Natural killer cell (primary cell): ENCODE data around the gene FMN1. TPM values are rescaled to one million over a fixed set of nuclear protein-coding genes. Genes with fewer than 3 reads are reported as not detected.
A peak's percentile ranks its signal among the peaks of the same experiment; 100 is the strongest.

Source experiments
- ATAC-seq, 3 donors: fragments of 150-1000 bp in 2 of 3; fragments of 200-7000 bp in 1 of 3; cut with Tn5 transposase; 1 replicate in 1 of 3; 2 replicates in 2 of 3; pipeline ENCODE4 v1.10.0; 2021; ENCODE audit warnings: mild to moderate bottlenecking in 2 of 3, moderate library complexity in 2 of 3
- DNase-seq, 2 donors: peaks; one replicate each; pipeline versions ENCODE4 v3.0.0 to v3.0.0-alpha.2; 2013 to 2021; ENCODE audit warnings: mixed read lengths in 1 of 2
- H3K27ac ChIP-seq: one replicate; pipeline ENCODE4 v1.5.1; 2013; ENCODE audit warnings: mild to moderate bottlenecking, low read length
- H3K27me3 ChIP-seq: one replicate; pipeline ENCODE4 v1.6.1; 2013; ENCODE audit warnings: low read length; ENCODE audit not compliant: control insufficient read depth, insufficient read depth
- H3K36me3 ChIP-seq: one replicate; pipeline ENCODE4 v1.6.1; 2013; ENCODE audit warnings: low read length; ENCODE audit not compliant: control insufficient read depth, insufficient read depth
- H3K4me1 ChIP-seq: one replicate; pipeline ENCODE4 v1.6.1; 2013; ENCODE audit warnings: low read length; ENCODE audit not compliant: control insufficient read depth, insufficient read depth
- H3K4me3 ChIP-seq: one replicate; pipeline ENCODE4 v1.5.1; 2013; ENCODE audit warnings: low read length
- H3K9me3 ChIP-seq: one replicate; pipeline ENCODE4 v1.6.1; 2013; ENCODE audit warnings: low read length; ENCODE audit not compliant: control insufficient read depth, insufficient read depth
- H3K27ac Mint-ChIP-seq, 2 donors: one replicate each; pipeline ENCODE4 v1.8.0; 2022; ENCODE audit warnings: mild to moderate bottlenecking in 2 of 2, mixed read lengths in 2 of 2, moderate library complexity in 1 of 2
- H3K27me3 Mint-ChIP-seq, 2 donors: one replicate each; pipeline ENCODE4 v1.8.0; 2022; ENCODE audit warnings: low read depth in 2 of 2, mixed read lengths in 2 of 2
- H3K36me3 Mint-ChIP-seq: one replicate; pipeline ENCODE4 v1.8.0; 2022; ENCODE audit warnings: mixed read lengths
- H3K4me1 Mint-ChIP-seq, 2 donors: one replicate each; pipeline ENCODE4 v1.8.0; 2022; ENCODE audit warnings: mixed read lengths in 2 of 2
- H3K4me3 Mint-ChIP-seq: one replicate; pipeline ENCODE4 v1.8.0; 2022; ENCODE audit warnings: mild to moderate bottlenecking, moderate library complexity, mixed read lengths
- H3K9me3 Mint-ChIP-seq, 2 donors: one replicate each; pipeline ENCODE4 v1.8.0; 2022; ENCODE audit warnings: mixed read lengths in 2 of 2
- CTCF ChIP-seq: fragments of 200-600 bp; IDR thresholded peaks from one replicate; pipeline ENCODE4 v1.8.0; 2022; ENCODE audit warnings: antibody characterized with exemption
- WGBS: methylation state at CpG from one replicate; pipeline ENCODE4 v1.1.7; 2013; ENCODE audit warnings: missing lambda C conversion rate; ENCODE audit not compliant: insufficient coverage; 5-methylcytosine and 5-hydroxymethylcytosine counted together
- intact Hi-C: fragments of 100-400 bp; cut with micrococcal nuclease; formaldehyde crosslinking; loops from one replicate; pipeline ENCODE4 v1.14.2; 2022
- total RNA-seq, 4 donors: library from RNA; stranded (reverse); fragments of 120-200 nt in 1 of 4; gene quantifications; one replicate each; pipeline versions ENCODE4 v1.2.3 to v1.2.4, GENCODE V29; 2013 to 2022

The FMN1 gene
- total RNA-seq, 3 donors from 2014 or later (not counting 1 experiment from before 2014, with no cell fraction given): 2.0 to 19.2 (median 2.2) TPM

- Histone ChIP-seq H3K4me1 (no peaks in the 10 kb centered on the region), H3K4me3 (no peak overlapping the region), H3K9me3 (peaks cover 7% of the 10 kb centered on the region), H3K27me3 (no peaks in the 10 kb centered on the region), H3K36me3 (no peaks in the 10 kb centered on the region), H3K27ac (no peak overlapping the region)
- no CpG with 5 or more reads among the region's 2 CpGs for WGBS
- Mint-ChIP-seq H3K27me3 (peaks cover 10 to 28% of the 10 kb centered on the region in 2 donors), H3K4me1 (no peaks in the 10 kb centered on the region), H3K4me3 (no peak overlapping the region), H3K27ac (no peak overlapping the region), H3K9me3 (no peaks in the 10 kb centered on the region), H3K36me3 (peaks cover 7% of the 10 kb centered on the region)
- intact Hi-C loops: no loop called here
- no peak for ATAC-seq
- DNase-seq: no peak
- TF ChIP-seq CTCF: no peak
Observed at GRCh38 chr15:33048255-33048654, 146.3 kb downstream of the FMN1 start.

- DNase-seq: peak in 1 of 2 donors; percentile 23
- WGBS: 89% methylated on average over 1 of the region's 2 CpGs
- H3K27ac ChIP-seq: no peak overlapping the region
- H3K27me3 ChIP-seq: no peaks in the 10 kb centered on the region
- H3K4me1 ChIP-seq: no peaks in the 10 kb centered on the region
- peaks cover 7% of the 10 kb centered on the region for H3K36me3 Mint-ChIP-seq
- intact Hi-C loops: no loop called here
- no peak overlapping the region for H3K4me3 ChIP-seq
- no peak for ATAC-seq
- no peak for TF ChIP-seq CTCF
- H3K36me3 ChIP-seq: no peaks in the 10 kb centered on the region
- peaks cover 6 to 39% of the 10 kb centered on the region in 2 donors for H3K27me3 Mint-ChIP-seq
- H3K9me3 Mint-ChIP-seq: no peaks in the 10 kb centered on the region
- H3K27ac Mint-ChIP-seq: no peak overlapping the region
- H3K4me1 Mint-ChIP-seq: no peaks in the 10 kb centered on the region
- H3K9me3 ChIP-seq: peaks cover 7% of the 10 kb centered on the region
- no peak overlapping the region for H3K4me3 Mint-ChIP-seq
Observed at GRCh38 chr15:33047077-33047476, 147.4 kb downstream of the FMN1 start.

- H3K4me1 Mint-ChIP-seq: no peaks in the 10 kb centered on the region
- TF ChIP-seq CTCF: no peak
- H3K27me3 ChIP-seq: no peaks in the 10 kb centered on the region
Observed at GRCh38 chr15:33046329-33046728, 148.2 kb downstream of the FMN1 start.

GRCh38 chr15:33045066-33045810 is 149.3 kb downstream of the FMN1 start:
- intact Hi-C loops: no loop called here
- H3K27ac ChIP-seq: no peak overlapping the region
- H3K27me3 ChIP-seq: no peaks in the 10 kb centered on the region
- H3K4me1 ChIP-seq: no peaks in the 10 kb centered on the region
- no peak overlapping the region for H3K27ac Mint-ChIP-seq
- H3K4me3 Mint-ChIP-seq: no peak overlapping the region
- no peaks in the 10 kb centered on the region for H3K9me3 Mint-ChIP-seq
- no peak for TF ChIP-seq CTCF
- ATAC-seq (no peak), DNase-seq (no peak)
- H3K4me1 Mint-ChIP-seq: no peaks in the 10 kb centered on the region
- WGBS: 87% methylated on average over 8 of the region's 8 CpGs
- no peak overlapping the region for H3K4me3 ChIP-seq
- H3K27me3 Mint-ChIP-seq: peaks cover 7 to 21% of the 10 kb centered on the region in 2 donors
- peaks cover 7% of the 10 kb centered on the region for H3K9me3 ChIP-seq
- peaks cover 7% of the 10 kb centered on the region for H3K36me3 Mint-ChIP-seq
- no peaks in the 10 kb centered on the region for H3K36me3 ChIP-seq

More at GRCh38 chr15:33046329-33046728, 148.2 kb downstream of the FMN1 start:
- Mint-ChIP-seq H3K36me3 (peaks cover 7% of the 10 kb centered on the region), H3K27me3 (peaks cover 7 to 32% of the 10 kb centered on the region in 2 donors), H3K27ac (no peak overlapping the region), H3K4me3 (no peak overlapping the region), H3K9me3 (no peaks in the 10 kb centered on the region)
- DNase-seq: no peak
- H3K4me3 ChIP-seq: no peak overlapping the region
- peaks cover 7% of the 10 kb centered on the region for H3K9me3 ChIP-seq
- ATAC-seq: no peak
- intact Hi-C loops: no loop called here
- no peaks in the 10 kb centered on the region for H3K4me1 ChIP-seq
- 98% methylated on average over 2 of the region's 2 CpGs for WGBS
- no peaks in the 10 kb centered on the region for H3K36me3 ChIP-seq
- H3K27ac ChIP-seq: no peak overlapping the region
